Tibial nerve (tissue), 3 donors: Measurements from ENCODE around the gene THBS2.

Experiments used
- CTCF ChIP-seq, 5 experiments: fragments of 200-600 bp in 3 of 5; fragments of 450-650 bp in 2 of 5; sonication (generic) in 3 of 5; IDR thresholded peaks; one replicate each; pipeline ENCODE4 v1.5.1; 2016 to 2019; ENCODE audit warnings: antibody characterized with exemption in 5 of 5, mild to moderate bottlenecking in 3 of 5, moderate library complexity in 2 of 5
- POLR2A ChIP-seq, 2 donors: fragments of 450-650 bp; IDR thresholded peaks; one replicate each; pipeline ENCODE4 v1.6.1; 2017; ENCODE audit warnings: antibody characterized with exemption in 2 of 2, mild to moderate bottlenecking in 2 of 2, moderate library complexity in 2 of 2

GRCh38 chr6:169233181-169233580 is 20.5 kb downstream of the THBS2 start:
- TF ChIP-seq CTCF (IDR thresholded peaks at IDR 0.05) (no peak), POLR2A (IDR thresholded peaks at IDR 0.05) (no peak)
